HG03103 (cell line): ENCODE data around the gene ACSL4.
"Not testable (repeated sequence)": the region's sequence is repeated elsewhere in the genome, so short reads cannot be mapped to it uniquely, and the experiment has no call there.

Experiments used
- ATAC-seq: cut with Tn5 transposase; IDR thresholded peaks from one replicate; pipeline ENCODE4 v1.9.1; 2021; ENCODE audit warnings: low read depth; ENCODE audit not compliant: unreplicated experiment

Gene ACSL4

GRCh38 chrX:109679820-109680219 lies 53.2 kb downstream of the ACSL4 start:
- no peak for ATAC-seq

DNA sequence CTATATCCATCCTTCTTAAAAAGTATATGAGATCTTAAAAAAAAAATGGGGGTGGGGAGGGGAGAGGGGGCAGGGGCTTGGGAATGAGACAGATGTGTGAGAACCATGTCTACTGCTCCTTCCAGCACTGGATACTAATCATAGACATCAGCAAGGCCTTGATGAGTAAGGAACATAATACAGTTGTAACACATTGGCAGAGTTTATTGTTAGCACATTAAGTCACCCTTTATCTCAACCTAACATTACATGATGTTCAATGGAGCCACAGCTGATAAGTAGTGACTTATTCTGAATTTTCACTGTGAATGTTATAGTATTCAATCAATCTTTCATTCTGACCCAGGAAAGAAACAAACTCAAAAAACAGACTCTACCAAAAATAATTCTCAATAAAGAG lies 60.8 kb downstream of the ACSL4 start:
- ATAC-seq, result no peak

- not testable (repeated sequence) for ATAC-seq
These were observed 61.9 kb downstream of the ACSL4 start for GRCh38 chrX:109671170-109671569.

- no peak for ATAC-seq
These were observed 65.1 kb downstream of the ACSL4 start for GRCh38 chrX:109667986-109668385.

DNA sequence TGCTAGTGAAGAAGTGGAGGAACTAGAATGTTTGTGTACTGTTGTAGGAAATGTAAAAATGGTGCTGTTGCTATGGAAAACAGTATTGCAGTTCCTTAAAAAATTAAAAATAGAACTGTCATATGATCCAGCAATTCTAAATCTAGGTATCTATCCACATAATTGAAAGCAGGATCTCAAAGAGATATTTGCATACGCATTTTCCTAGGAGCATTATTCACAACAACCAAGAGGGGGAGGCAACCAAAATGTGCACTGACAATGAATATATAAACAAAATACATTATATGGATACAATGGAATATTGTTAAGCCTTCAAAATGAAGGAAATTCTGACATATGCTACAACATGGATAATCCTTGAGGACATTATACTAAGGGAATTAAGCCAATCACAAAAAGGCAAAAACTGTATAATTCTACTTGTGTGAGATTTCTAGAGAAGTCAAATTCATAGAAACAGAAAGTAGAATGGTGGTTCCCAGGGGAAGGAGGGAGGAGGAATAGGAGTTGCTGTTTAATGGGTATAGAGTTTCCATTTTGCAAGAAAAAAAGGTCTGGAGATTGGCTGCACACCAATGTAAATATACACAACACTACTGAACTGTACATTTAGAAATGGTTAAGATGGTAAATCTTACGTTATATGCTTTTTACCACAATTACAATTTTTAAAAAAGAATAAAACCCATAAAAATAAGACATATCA lies 72.5 kb downstream of the ACSL4 start:
- no peak for ATAC-seq

- no peak for ATAC-seq
These were observed 74.7 kb downstream of the ACSL4 start for GRCh38 chrX:109658391-109658790.

DNA sequence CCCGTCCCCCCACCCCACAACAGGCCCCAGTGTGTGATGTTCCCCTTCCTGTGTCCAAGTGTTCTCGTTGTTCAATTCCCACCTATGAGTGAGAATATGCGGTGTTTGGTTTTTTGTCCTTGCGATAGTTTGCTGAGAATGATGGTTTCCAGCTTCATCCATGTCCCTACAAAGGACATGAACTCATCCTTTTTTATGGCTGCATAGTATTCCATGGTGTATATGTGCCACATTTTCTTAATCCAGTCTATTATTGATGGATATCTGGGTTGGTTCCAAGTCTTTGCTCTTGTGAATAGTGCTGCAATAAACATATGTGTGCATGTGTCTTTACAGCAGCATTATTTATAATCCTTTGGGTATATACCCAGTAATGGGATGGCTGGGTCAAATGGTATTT lies 75.7 kb downstream of the ACSL4 start:
- not testable (repeated sequence) for ATAC-seq

- ATAC-seq, result no peak
These were observed 76.3 kb downstream of the ACSL4 start for GRCh38 chrX:109656774-109657173.

DNA sequence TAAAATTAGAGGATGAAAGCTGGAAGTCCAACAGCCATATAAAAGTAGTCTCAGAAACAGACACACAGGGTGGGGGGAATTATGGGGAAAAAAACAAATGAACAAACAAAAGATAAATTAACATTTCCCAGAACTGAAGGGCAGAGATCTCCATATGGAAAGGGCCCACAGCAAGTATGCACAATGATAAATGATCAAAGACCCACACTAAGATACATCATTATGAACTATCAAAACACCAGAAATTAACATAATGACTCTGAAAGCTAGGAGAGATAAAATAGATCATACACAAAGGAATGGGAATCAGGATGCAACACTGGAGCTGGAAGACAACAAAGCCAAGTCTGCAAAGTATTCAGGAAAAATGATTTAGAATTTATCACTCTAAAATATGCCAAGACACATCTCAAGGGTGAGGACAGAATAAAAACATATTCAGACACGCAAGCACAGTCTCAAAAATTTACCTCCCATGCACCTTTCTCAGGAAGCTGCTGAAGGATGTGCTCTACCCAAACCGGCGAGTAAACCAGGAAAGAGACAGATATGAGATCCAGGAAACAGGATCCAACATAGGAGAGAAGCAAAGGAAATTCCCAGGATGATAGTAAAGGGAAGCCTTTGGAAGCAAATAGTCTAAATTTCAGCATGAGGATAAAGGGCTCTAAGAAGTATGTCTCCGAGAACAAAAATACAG lies 77.4 kb downstream of the ACSL4 start:
- ATAC-seq, result no peak

- ATAC-seq, result no peak
These were observed 78.4 kb downstream of the ACSL4 start for GRCh38 chrX:109654516-109655109.

DNA sequence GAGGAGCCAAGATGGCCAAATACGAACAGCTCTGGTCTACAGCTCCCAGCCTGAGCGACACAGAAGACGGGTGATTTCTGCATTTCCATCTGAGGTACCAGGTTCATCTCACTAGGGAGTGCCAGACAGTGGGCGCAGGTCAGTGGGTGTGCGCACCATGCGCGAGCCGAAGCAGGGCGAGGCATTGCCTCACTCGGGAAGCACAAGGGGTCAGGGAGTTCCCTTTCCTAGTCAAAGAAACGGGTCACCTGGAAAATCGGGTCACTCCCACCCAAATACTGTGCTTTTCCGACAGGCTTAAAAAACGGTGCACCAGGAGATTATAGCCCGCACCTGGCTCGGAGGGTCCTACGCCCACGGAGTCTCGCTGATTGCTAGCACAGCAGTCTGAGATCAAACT lies 88.4 kb downstream of the ACSL4 start:
- ATAC-seq, result not testable (repeated sequence)

- ATAC-seq, result no peak
These were observed 89.4 kb downstream of the ACSL4 start for GRCh38 chrX:109643687-109644086.

- ATAC-seq, result no peak
These were observed 94.9 kb downstream of the ACSL4 start for GRCh38 chrX:109638158-109638557.

GRCh38 chrX:109637477-109637876 lies 95.6 kb downstream of the ACSL4 start:
- ATAC-seq, result not testable (repeated sequence)

GRCh38 chrX:109635146-109635545 lies 97.9 kb downstream of the ACSL4 start:
- ATAC-seq, result no peak

- ATAC-seq, result no peak
These were observed 100.1 kb downstream of the ACSL4 start for GRCh38 chrX:109632906-109633504.

- ATAC-seq, result no peak
These were observed 103.7 kb downstream of the ACSL4 start for GRCh38 chrX:109629310-109629709.

- no peak for ATAC-seq
These were observed 106.4 kb downstream of the ACSL4 start for GRCh38 chrX:109626637-109627036.

GRCh38 chrX:109624641-109625616 lies 108.1 kb downstream of the ACSL4 start, which contains the start of gene KCNE5:
TSS of gene KCNE5 (minus strand) at chrX:109625172. CDS start at chrX:109625020, 152 bp downstream.
- no peak for ATAC-seq

DNA sequence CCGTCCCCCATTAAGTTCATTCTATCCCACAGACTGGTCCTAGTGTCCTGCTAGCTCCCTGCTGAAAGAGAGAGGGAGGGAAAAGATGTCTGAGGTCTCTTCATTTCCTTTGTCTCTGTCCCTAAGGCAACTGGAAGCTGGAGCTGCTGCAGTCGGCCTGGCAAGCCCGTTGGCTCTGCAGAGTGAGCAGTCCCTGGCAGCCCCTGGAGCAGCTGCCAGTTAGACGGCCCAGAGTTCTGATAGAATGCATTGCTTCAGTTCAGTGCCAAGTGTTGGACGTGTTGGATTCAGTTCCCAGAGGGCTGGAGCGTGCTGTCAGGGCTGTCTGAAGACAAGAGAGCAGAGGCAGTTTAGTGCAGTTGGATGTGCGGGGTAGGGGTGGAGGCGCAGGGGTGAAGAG lies 109.1 kb downstream of the ACSL4 start:
- no peak for ATAC-seq
